KOPT-K1 (cell line): Measurements from ENCODE around the gene BCAT1.

Source experiments
- H3K27ac ChIP-seq: fragments of 200-600 bp; sonication (generic); 2 replicates; pipeline ENCODE4 v1.5.1; 2016; ENCODE audit warnings: antibody characterized with exemption, mild to moderate bottlenecking, low read depth, low read length; ENCODE audit not compliant: poor library complexity, severe bottlenecking
- H3K36me3 ChIP-seq: fragments of 200-600 bp; sonication (generic); 2 replicates; pipeline ENCODE4 v1.5.1; 2017; ENCODE audit warnings: antibody characterized with exemption, mild to moderate bottlenecking, low read length, moderate library complexity; ENCODE audit not compliant: insufficient read depth
- H3K9me3 ChIP-seq: fragments of 200-600 bp; sonication (generic); 2 replicates; pipeline ENCODE4 v1.5.1; 2017; ENCODE audit warnings: antibody characterized with exemption, low read length, mild to moderate bottlenecking; ENCODE audit not compliant: insufficient read depth, poor library complexity, severe bottlenecking

BCAT1 gene

GRCh38 chr12:24778486-24779304 is 170.2 kb downstream of the BCAT1 start:
- no peaks in the 10 kb centered on the region for H3K9me3 ChIP-seq
- no peaks in the 10 kb centered on the region for H3K36me3 ChIP-seq
- H3K27ac ChIP-seq = no peak overlapping the region

DNA sequence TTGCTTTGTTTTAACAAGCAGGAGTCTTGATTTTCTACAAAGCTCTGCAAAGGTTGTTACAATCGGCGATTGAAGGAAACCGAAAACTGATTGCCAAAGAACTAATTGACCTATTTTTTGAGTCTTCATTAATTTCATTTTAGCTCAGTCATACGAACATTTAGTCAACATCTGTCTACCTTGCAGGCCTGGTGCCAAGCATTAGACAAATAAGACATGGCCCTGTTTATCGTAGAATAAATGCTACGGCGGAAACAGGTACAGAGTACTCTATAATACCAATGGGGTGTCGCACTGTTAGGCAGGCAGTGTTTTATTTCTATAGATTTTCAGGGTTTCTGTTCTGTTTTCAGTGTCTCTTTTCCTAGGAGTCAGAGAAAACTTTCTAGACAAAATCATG is 171.5 kb downstream of the BCAT1 start:
- Histone ChIP-seq H3K27ac (no peak overlapping the region), H3K9me3 (no peaks in the 10 kb centered on the region), H3K36me3 (no peaks in the 10 kb centered on the region)

- Histone ChIP-seq H3K36me3 (no peaks in the 10 kb centered on the region), H3K27ac (no peak overlapping the region), H3K9me3 (no peaks in the 10 kb centered on the region)
Observed at GRCh38 chr12:24776861-24777260, 172.0 kb downstream of the BCAT1 start.

GRCh38 chr12:24775073-24775472 is 173.8 kb downstream of the BCAT1 start:
- H3K27ac ChIP-seq = no peak overlapping the region
- no peaks in the 10 kb centered on the region for H3K9me3 ChIP-seq
- no peaks in the 10 kb centered on the region for H3K36me3 ChIP-seq

DNA sequence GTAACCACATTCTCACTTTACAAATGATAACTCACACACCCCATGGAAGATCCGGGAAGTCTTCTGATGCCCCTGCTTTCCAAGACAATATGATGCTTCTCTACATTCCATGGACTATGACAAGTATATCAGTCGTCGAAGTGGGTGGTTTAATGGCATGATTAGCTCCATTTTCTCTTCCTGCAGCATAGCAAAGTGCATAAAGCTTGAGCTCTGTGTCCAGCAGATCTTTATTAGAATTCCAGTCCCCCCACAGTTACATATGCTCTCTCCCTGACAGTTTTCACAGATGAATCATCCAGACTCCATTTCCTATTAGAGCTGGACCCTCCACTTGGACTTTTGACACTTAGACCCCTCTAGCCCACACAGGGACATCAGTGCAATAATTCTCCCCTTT is 174.9 kb downstream of the BCAT1 start:
- Histone ChIP-seq H3K27ac (no peak overlapping the region), H3K36me3 (no peaks in the 10 kb centered on the region), H3K9me3 (no peaks in the 10 kb centered on the region)

GRCh38 chr12:24772813-24773212 is 176.1 kb downstream of the BCAT1 start:
- H3K27ac ChIP-seq = no peak overlapping the region
- no peaks in the 10 kb centered on the region for H3K36me3 ChIP-seq
- H3K9me3 ChIP-seq = no peaks in the 10 kb centered on the region

DNA sequence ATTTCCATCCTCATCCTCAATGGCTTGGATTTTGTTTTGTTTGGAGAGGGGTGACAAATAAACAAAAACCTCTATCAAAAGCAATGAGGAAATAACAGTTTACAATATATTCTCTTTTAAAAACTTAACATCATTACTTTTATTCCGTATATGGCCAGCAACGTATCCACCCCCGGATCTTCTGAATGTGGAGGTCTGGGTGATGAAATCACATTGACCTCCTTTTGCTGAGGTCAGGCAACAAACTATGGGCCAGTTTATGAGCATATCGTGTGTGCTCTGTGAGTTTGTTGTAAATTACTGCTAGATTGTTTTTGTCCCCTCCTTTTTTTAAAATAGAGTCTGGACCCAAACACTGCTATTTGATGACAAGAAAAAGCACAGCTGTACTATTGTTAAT is 178.1 kb downstream of the BCAT1 start:
- Histone ChIP-seq H3K36me3 (no peaks in the 10 kb centered on the region), H3K27ac (no peak overlapping the region), H3K9me3 (no peaks in the 10 kb centered on the region)

DNA sequence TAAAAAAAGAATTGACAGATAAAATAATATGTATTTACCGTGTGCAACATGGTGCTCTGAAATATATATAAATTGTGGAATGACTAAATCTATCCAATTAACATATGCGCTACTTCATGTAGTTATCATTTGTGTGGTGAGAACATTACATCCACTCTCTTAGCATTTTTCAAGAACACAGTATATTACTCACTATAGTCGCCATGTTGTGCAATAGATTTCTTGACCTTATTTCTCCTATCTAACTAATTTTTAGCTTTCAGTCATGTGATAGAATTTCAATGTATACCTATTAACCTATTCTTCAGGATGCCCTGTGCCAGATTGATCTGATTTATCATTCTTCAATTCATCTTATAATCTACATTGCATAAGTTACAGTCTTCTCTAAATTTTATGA is 178.6 kb downstream of the BCAT1 start:
- Histone ChIP-seq H3K27ac (no peak overlapping the region), H3K9me3 (no peaks in the 10 kb centered on the region)

DNA sequence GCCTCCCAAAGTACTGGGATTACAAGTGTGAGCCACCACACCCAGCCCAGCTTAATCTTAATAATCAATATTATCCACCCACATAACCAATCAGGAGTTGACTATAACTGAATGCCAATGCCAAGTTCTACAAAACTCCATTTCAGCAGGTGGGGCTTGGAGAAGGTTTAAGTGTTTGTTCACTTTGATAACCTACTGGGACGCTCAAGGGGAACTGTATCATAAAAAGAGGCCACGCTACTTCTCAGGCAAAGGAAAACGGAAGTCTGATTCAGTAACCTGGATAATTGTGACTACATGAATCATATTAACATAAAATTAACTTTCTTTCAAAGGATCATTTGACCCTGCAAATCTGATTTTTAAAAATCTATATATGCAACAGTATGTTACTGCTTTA is 179.2 kb downstream of the BCAT1 start:
- no peak overlapping the region for H3K27ac ChIP-seq
- no peaks in the 10 kb centered on the region for H3K36me3 ChIP-seq
- H3K9me3 ChIP-seq = no peaks in the 10 kb centered on the region

More for the DNA sequence above, 178.6 kb downstream of the BCAT1 start:
- no peaks in the 10 kb centered on the region for H3K36me3 ChIP-seq

- Histone ChIP-seq H3K36me3 (no peaks in the 10 kb centered on the region), H3K9me3 (no peaks in the 10 kb centered on the region)
Observed at GRCh38 chr12:24768415-24768814, 180.5 kb downstream of the BCAT1 start.

DNA sequence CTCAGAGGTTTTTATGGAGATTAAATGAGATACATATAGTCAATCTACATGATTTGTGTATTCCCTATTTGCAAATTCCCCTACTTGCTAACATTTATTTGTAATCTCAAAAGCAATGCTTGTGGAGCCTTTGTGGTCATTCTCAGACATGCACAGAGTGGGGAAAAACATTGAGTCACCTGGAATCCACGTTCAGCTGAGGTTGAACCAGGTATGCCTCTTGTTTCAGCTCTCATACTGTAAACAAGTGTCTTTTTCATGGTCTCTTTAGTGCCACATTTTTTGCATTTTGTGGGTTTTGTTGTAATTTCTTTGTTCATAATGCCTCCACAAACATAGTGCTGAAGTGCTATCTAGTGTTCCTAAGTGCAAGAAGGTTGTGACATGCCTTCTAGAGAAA is 181.9 kb downstream of the BCAT1 start:
- H3K27ac ChIP-seq = no peak overlapping the region
- no peaks in the 10 kb centered on the region for H3K36me3 ChIP-seq
- no peaks in the 10 kb centered on the region for H3K9me3 ChIP-seq

More at GRCh38 chr12:24768415-24768814, 180.5 kb downstream of the BCAT1 start:
- no peak overlapping the region for H3K27ac ChIP-seq

GRCh38 chr12:24764712-24765111 is 184.2 kb downstream of the BCAT1 start:
- Histone ChIP-seq H3K27ac (no peak overlapping the region), H3K36me3 (no peaks in the 10 kb centered on the region), H3K9me3 (no peaks in the 10 kb centered on the region)

- H3K9me3 ChIP-seq = no peaks in the 10 kb centered on the region
- H3K36me3 ChIP-seq = no peaks in the 10 kb centered on the region
- H3K27ac ChIP-seq = no peak overlapping the region
Observed at GRCh38 chr12:24760606-24761378, 188.1 kb downstream of the BCAT1 start.

DNA sequence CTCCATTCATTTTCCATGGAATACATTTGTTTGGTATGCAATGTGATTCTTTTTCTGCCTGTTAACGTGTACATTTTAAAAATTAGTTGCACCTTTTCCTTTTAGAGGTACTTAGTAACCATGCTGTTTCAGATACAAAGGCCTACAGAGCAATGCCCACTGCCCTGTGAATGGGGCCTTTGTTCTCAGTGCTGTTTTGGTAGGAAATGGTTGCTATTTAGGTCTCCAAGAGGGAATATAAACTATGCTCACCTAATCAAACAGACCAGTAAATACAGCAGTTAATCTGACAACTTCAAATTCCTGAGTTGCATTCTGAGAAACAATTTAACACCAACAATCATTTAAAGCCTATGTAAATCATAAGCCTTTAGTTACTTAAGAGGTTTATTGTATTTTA is 188.7 kb downstream of the BCAT1 start:
- Histone ChIP-seq H3K9me3 (no peaks in the 10 kb centered on the region), H3K36me3 (no peaks in the 10 kb centered on the region), H3K27ac (no peak overlapping the region)
